Fibroblast of the conjunctiva (primary cell): ENCODE data around the gene EXOC7.
"Not testable (repeated sequence)": the region's sequence is repeated elsewhere in the genome, so short reads cannot be mapped to it uniquely, and the experiment has no call there.

Experiments used
- DNase-seq: peaks from one replicate; pipeline ENCODE4 v3.0.0-alpha.2; 2010; ENCODE audit warnings: low read depth

Gene EXOC7

DNA sequence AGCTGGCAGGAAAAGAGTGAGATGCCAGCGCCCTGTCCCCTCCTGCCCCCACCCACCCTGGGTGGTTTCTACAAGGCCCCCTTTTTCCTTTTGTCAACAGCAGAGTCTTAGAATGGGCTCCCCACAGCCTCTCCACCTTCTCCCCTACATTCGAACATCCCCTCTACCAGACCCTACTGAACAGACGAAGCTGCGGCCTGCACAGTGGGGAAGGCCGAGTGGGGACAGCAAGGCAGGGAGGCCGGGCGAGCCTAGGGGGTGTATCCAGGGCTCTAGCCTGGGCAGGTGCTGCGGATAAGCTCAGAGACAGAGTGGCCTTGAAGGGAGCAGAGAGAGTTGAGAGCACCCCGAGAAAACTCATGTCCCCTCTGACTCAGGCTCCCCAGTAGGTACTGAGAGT, 17.2 kb downstream of the EXOC7 start:
- no peak for DNase-seq

DNA sequence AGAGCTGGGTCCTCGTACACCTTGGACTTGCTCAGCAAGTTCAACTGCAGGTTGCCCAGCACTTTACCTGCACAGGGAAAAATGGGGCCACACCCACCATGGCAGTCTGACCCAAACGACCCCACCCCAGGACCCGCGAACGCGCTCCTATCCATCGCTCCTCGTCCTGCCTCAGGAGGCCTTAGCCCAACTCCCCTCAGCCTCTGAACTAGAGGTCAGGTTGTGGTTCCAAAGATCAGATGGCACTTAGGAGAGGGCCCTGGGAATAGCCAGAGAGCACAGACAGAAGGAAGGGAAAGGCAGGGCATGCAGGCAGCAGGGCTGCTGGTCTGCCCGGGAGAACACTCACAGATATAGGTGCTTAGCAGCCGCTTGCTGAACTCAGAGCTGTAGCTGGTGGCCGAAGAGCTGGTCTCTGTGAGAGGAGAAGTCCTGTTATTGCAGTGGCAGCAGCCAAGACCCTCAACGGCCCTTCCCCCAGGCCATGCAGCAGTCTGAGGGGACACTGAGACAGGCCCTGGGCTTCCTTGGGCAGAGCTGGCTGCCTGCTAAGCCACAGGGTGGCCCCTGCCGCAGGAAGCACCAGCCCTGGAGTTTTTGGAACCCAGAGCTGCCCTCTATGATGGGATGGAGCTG, 17.7 kb downstream of the EXOC7 start:
- no peak for DNase-seq

DNA sequence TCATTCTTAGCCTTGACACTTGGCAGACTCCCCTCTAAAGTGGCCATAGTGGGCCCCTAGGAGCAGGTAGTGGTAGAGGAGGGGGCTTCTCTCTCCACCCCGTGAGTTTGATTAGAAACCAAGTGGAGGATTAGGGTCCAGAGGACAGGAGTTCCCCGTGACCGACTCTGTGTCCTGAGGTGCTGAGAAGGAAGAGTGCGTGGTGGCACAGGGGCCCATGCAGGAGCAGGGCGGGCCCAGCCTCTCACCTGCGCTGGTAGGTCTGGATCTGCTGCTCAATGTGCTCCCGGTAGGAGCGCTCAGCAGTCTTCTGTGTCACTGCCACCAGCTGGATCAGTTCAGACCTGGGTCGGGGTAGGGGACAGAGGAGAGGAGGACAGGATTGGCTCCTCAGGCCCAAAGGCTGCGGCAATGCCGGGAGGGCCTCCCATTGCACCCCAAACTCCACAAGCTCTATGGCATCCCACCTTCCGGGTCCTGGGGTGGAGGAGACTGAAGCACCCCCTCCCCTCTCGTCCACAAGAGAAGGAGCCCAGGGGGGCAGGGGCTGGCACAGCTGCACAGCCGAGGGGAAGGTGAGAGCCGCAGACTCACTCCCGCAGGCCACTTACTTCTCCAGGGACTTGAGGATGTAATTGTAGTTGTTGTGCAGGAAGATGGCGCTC, 18.4 kb downstream of the EXOC7 start:
- DNase-seq = no peak

- DNase-seq = no peak
Measured at GRCh38 chr17:76083536-76084182, 19.9 kb downstream of the EXOC7 start.

GRCh38 chr17:76082326-76083251, 21.0 kb downstream of the EXOC7 start:
- no peak for DNase-seq

DNA sequence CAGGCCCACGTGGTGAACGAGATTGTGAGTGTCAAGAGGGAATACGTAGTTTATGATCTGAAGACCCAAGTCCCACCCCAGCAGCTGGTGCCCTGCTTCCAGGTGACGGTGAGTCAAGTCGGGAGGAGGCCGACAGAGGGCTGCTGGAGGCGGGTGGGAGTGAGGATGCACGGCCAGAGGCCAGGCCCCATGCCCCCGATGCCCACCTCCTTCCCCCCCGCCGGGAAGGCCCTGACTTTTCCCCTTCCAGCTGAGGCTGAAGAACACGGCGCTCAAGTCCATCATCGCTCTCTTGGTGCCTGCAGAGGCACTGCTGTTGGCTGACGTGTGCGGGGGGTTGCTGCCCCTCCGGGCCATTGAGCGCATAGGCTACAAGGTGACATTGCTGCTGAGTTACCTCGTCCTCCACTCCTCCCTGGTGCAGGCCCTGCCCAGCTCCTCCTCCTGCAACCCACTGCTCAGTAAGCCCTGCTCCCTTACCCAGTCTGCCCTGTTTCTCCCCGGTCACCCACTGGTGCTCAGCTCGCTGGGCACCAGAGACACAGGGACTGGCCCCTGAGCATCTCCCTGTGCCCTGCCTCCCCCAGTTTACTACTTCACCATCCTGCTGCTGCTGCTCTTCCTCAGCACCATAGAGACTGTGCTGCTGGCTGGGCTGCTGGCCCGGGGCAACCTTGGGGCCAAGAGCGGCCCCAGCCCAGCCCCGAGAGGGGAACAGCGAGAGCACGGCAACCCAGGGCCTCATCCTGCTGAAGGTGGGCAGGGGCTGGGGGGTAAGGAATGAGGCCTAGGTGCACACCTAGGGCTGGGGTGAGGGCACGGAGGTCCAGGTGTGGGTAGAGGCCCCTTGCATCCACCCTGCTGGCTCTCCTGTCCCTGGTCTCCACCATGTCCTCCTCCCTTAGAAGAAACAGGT, 22.0 kb downstream of the EXOC7 start:
- DNase-seq = no peak

DNA sequence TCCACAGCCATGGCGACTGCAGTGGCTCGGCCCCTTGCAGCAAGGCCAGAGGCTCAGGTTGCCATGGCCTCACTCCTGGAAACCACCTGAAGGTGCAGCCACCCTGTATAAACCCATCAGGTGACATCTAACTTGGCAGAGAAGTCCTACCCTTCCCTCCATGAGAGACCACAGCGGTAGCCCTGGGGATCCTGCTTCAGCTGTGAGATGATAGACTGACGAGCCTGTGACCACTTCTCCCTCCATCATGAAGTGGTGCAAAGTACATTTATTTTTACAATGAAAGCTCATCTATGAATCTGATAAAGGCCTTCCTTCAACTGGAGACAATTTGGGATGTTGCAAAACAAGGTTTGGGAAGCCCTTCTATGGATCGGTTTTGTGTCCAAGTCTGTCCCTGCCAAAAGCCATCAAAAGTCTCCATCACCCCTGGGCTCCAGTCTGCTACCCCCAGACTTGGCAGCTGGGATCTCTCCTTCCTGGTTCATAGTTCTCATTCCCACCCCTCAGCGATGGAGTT, 22.8 kb downstream of the EXOC7 start:
- no peak for DNase-seq

DNA sequence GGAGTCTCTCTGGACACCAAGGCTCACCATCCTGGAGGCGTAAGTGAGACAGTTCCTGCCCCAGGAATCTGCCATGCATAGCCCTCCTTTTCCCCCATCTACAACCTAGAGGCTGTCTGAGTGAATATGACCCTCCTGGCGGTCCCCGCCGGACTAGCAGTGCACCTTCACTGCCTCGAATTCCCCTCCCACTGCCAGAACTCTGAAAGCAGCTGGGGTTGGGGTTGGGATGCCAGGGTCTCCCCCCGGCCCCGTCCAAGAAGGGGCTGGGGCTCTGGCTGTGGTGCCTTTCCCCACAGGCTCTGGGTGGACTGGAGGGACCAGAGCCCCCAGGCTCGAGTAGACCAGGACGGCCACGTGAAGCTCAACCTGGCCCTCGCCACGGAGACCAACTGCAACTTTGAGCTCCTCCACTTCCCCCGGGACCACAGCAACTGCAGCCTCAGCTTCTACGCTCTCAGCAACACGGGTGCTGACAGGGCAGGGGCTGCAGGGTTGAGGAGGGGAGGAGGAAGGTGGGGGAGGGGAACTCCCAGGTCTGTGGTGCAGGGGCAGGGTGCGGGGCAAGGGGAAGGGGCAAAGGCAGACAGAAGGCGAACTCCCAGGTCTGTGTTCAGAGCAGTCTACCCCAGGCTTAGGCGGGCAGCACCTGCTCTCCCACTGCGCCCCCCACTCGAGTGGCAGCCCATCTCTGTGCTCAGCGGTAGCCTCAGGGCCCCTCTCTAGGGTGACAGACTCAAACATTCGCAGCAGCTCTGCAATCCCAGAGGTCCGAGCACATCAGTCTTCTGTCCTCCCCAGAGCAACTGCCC, 23.4 kb downstream of the EXOC7 start:
- DNase-seq = no peak

GRCh38 chr17:76079535-76079955, 24.0 kb downstream of the EXOC7 start:
- no peak for DNase-seq

DNA sequence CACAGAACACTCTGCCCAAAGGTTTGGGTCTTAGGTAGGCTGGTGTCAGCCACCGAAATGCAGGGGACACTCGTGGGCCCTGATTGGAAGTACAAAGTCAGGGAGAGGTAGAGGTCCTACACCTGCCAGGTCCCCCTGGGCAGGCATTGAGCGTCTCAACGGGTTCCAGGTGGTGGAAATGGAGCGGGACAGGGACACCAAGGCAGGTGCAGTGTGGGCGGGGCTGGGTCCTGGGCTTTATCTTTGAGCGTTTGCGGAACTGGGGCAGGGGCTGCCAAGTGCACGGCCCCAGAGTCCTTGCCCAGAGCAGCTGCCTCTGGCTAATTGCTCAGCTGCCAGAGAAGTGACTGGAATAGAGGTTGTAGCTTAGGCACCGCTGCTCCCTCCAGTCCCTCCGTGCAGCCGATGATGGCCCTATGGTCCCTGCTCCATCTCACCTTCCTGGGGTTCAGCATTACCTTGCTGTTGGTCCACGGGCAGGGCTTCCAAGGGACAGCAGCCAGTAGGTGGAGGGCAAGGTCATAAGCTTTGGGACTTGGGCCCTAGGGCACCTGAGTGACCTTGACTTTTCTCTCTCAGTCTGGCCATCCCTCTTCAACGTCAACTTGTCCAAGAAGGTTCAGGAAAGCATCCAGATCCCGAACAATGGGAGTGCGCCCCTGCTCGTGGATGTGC, 24.6 kb downstream of the EXOC7 start, which contains the start of gene ZACN:
ZACN (plus strand) TSS at position 323 of the 675 bp plus-strand sequence; CDS start at position 406, 83 bp downstream.
- DNase-seq = no peak

DNA sequence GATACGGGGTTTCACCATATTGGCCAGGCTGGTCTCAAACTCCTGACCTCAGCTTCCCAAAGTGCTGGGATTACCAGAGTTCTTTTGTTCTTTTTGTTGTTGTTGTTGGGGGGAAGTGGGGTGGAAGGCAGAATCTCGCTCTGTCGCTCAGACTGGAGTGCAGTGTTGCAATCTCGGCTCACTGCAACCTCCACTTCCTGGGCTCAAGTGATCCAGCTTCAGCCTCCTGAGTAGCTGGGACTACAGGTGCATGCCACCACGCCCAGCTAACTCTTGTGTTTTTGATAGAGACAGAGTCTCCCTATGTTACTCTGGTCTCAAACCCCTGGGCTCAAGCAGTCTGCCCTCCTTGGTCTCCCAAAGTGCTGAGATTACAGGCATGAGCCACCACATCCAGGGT, 25.2 kb downstream of the EXOC7 start:
- DNase-seq = not testable (repeated sequence)

DNA sequence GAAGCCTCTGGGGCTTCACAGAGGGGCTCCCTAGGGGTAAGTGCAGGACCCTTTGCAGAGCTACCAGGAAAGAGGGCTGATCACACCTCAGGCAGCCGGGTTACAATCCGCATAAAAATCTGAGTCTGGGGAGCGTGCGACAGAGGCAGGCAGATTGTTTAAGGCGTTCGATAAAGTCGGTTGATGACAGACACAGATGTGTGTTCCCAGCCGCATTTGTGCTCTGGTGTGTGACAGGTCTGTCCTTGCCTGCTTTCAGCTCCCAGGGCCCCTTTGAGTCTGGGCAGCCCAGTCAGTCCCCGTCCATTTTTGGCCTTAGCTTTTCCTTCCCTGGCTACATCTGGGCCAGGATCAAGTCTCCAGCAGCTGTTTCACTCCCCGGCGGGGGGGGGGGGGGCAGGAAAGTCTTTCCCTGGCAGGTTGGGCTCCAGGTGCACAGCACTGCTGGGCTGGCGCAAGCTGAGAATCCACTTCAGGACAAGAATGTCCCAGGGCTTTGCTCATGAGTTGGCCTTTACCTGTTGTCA, 25.9 kb downstream of the EXOC7 start:
- DNase-seq = no peak

GRCh38 chr17:76076765-76077583, 26.6 kb downstream of the EXOC7 start:
- no peak for DNase-seq

- no peak for DNase-seq
Measured at GRCh38 chr17:76076146-76076764, 27.3 kb downstream of the EXOC7 start.

DNA sequence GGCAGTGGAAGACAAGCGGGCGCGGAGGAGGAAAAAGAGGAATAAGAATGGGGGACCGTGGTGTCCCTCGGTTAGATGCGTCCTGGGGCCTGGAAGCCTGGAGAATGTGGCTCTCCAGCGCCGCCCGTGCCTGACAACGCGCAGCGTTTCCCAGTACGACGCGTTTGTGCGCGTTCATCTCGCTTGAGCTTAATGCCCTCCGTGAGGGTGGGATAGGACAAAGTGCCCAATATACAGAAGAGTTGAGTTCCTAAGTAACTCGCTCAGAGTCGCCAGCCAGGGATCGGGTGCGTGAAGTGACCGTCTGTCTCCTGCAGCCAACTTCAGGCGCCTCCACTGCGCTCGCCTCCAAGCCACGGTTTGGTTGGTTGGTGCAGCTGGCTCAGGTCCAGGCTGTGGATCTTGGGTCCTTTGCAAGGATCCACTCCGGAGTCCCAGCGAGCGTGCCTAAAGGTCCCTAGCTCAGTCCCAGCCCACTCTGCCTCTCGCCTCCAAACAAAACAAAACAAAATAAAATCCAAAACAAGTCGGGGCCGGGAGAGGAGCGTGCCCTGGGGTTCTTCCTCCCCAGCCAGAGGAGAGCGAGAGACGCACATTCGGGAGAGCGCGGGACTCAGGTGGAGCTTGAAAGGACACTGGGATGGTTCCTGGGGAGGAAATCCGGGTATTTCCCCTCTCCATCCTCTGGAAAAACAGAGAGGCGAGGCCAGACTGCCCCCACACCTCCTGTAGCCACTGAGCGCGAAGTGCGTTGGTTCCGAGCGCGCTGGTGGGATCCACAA, 28.0 kb downstream of the EXOC7 start:
- DNase-seq = no peak

- no peak for DNase-seq
Measured at GRCh38 chr17:76074390-76075363, 28.9 kb downstream of the EXOC7 start, which contains the start of gene GALR2. TSS of gene GALR2 (plus strand) at chr17:76074781. CDS start at chr17:76074884, 103 bp downstream.
